ENCODE data around the gene MAGEA4.

The MAGEA4 gene

DNA sequence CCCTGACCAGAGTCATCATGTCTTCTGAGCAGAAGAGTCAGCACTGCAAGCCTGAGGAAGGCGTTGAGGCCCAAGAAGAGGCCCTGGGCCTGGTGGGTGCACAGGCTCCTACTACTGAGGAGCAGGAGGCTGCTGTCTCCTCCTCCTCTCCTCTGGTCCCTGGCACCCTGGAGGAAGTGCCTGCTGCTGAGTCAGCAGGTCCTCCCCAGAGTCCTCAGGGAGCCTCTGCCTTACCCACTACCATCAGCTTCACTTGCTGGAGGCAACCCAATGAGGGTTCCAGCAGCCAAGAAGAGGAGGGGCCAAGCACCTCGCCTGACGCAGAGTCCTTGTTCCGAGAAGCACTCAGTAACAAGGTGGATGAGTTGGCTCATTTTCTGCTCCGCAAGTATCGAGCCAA, 11.0 kb downstream of the MAGEA4 start:
- TF ChIP-seq CTCF (conservative IDR thresholded peaks at IDR 0.05; ENCODE audit: low read length) = no peak
- H3K4me3 ChIP-seq (ENCODE audit: low read length) = no peak overlapping the region
- DNase-seq (ENCODE audit: low read depth) = no peak

DNA sequence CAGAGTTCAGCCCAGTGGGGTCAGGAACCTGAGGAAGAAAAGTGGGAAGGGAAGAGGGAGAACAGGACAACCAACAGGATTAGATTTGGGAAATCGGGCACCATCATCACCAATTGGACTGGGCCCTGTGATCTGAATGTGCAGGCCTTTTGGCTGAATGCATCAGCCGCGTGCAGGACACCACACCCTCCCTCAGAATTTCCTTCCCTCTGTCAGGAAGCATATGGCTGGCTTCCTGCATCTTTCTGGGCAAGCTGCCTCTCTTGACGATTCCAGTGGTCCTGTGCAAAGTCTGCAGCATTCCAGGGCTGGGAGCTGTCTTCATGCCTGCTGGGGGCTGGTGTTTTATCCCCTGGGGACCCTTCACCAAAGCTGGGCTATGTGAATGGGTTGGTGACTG, 16.4 kb downstream of the MAGEA4 start:
- no peak overlapping the region for H3K4me3 ChIP-seq (ENCODE audit: low read length)
- peak; percentile 3 for DNase-seq (ENCODE audit: low read depth)
- TF ChIP-seq CTCF (conservative IDR thresholded peaks at IDR 0.05; ENCODE audit: low read length) = no peak

DNA sequence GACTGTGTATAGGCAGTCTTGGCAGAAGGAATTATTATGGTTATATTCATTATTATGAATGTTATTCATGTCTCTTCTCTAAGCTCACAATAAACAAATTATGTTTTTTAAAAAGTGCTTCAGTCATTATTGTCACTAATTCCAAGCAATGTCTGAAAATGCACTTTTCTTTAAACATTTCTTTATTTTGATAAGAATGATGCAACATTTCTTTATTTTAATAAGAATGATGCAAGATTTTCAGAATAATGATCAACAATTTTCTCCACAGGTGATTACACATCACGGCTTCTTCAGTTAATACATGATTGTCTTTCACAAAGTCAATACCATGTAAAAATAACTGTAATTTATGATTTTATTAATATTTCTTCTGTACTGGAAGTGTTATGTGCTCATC, 22.7 kb downstream of the MAGEA4 start:
- no peak for DNase-seq (ENCODE audit: low read depth)
- H3K4me3 ChIP-seq (ENCODE audit: low read length) = no peak overlapping the region
- TF ChIP-seq CTCF (conservative IDR thresholded peaks at IDR 0.05; ENCODE audit: low read length) = no peak

DNA sequence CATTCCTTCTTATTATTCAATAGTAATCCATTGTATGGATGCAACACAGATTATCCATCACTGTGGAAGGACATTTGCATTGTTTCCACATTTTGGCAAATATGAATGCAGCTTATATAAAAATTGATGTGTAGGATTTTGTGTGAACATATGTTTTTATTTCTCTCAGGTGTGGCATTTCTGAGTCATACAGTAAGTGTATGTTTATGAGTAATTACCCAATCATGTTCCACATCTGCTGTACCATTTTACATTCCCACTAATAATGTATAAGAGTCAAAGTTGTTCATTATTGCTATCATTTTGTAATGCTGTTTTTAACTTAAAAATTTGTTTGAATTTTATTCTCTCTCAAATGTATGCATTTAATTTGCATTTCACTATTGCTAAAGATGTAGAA, 25.5 kb downstream of the MAGEA4 start:
- H3K4me3 ChIP-seq (ENCODE audit: low read length) = no peak overlapping the region
- no peak for TF ChIP-seq CTCF (conservative IDR thresholded peaks at IDR 0.05; ENCODE audit: low read length)
- no peak for DNase-seq (ENCODE audit: low read depth)

DNA sequence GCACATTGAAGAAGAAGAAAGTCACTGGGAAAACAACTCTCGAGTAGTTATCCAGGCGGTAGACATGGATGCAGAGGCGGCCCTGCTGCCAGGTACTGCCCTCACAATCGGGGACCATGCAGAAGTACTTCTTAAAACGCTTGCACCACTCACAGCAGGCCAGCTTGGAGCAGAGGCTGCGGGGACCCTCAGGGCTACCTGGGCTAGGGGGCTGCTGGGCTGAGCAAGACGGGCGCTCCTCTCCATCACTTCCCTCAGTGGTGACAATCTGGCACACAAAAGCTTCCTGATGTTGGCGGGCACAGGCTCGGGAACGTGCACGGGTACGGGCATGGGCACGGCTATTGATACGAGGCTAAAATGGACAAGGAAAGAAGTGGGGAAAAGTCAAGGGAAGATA, 42.0 kb downstream of the MAGEA4 start:
- TF ChIP-seq CTCF (conservative IDR thresholded peaks at IDR 0.05; ENCODE audit: low read length) = no peak
- no peak for DNase-seq (ENCODE audit: low read depth)
- H3K4me3 ChIP-seq (ENCODE audit: low read length) = no peak overlapping the region

DNA sequence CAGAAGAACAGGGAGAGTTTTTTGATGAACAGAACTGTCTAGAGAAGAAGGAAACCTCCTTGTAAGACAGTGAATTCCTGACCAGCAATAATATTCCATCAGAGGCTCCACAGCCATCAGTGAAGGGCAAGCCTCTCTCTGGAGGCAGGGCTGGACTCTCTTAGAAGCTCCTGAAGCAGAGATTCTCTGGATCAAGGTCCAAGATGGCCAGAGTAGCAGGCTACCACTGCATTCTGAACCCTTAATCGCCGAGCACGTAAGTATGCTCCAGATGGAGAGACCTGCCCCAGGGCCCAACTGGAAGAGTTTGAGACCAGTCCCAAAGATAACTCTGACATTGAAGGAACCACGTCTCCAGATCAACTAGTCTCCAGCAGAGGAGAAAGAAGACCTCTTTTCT, 45.4 kb downstream of the MAGEA4 start:
- DNase-seq (ENCODE audit: low read depth) = no peak
- TF ChIP-seq CTCF (conservative IDR thresholded peaks at IDR 0.05; ENCODE audit: low read length) = no peak
- no peak overlapping the region for H3K4me3 ChIP-seq (ENCODE audit: low read length)

DNA sequence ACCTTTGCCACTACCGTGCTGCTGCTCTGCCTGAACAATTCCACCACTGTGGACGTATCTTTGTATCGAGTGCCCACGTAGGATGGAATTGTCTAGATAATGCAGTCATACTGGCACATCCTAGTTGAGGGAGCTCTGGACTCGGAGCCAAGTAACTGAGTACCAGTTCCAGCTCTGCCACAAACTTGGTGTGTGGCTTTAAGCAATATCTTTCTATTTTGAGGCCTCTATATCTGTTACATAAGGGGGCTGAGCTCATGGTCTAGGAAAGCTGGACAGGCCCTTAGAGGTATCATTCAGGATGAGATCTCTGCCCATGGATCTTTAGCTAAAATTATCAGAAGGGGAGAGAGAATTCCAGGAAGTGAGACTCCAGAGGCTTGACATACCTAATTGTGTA, 49.3 kb downstream of the MAGEA4 start:
- no peak for TF ChIP-seq CTCF (conservative IDR thresholded peaks at IDR 0.05; ENCODE audit: low read length)
- no peak for DNase-seq (ENCODE audit: low read depth)
- no peak overlapping the region for H3K4me3 ChIP-seq (ENCODE audit: low read length)
